Measurements from ENCODE around the gene COL21A1.

DNA sequence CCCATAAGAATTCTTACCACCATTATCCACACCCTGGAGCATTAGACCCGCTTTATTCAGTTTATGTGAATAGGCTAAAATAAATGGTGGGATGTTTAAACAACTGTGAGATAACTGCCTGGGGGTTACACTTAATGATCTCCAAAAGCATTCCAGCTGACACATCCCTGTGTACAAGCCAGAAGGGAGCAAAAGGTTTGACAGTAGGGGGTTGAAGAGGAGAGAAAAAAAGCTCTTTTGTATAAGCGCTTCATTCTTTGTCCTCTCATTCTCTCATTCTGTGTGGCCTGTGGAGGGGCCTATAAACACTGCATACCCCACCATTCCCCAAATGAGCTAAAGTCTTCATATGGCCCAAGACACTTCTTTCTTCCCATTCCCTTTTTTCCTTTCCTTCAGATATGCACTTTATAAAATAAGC, 30.8 kb upstream of the COL21A1 start:
- TF ChIP-seq, protein P1, sequence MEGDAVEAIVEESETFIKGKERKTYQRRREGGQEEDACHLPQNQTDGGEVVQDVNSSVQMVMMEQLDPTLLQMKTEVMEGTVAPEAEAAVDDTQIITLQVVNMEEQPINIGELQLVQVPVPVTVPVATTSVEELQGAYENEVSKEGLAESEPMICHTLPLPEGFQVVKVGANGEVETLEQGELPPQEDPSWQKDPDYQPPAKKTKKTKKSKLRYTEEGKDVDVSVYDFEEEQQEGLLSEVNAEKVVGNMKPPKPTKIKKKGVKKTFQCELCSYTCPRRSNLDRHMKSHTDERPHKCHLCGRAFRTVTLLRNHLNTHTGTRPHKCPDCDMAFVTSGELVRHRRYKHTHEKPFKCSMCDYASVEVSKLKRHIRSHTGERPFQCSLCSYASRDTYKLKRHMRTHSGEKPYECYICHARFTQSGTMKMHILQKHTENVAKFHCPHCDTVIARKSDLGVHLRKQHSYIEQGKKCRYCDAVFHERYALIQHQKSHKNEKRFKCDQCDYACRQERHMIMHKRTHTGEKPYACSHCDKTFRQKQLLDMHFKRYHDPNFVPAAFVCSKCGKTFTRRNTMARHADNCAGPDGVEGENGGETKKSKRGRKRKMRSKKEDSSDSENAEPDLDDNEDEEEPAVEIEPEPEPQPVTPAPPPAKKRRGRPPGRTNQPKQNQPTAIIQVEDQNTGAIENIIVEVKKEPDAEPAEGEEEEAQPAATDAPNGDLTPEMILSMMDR (conservative IDR thresholded peaks at IDR 0.05), result no peak
- no peak for TF ChIP-seq ZFX (IDR thresholded peaks at IDR 0.05)

Measured in C4-2B (cell line).